GM12878 (cell line): Measurements from ENCODE around the gene CUEDC1. TPM values are rescaled to one million over a fixed set of nuclear protein-coding genes. Genes with fewer than 3 reads are reported as not detected.

ENCODE experiments used
- BRCA1 ChIP-seq: IDR thresholded peaks from 2 replicates; pipeline ENCODE4 v1.6.1; 2011; ENCODE audit warnings: low read depth, low read length, improper control_type of control experiment
- CBX5 ChIP-seq: sonication (generic); IDR thresholded peaks from 2 replicates; pipeline ENCODE4 v1.6.1; 2016; ENCODE audit warnings: low read depth, moderate library complexity, mild to moderate bottlenecking, inconsistent platforms
- CREM ChIP-seq: IDR thresholded peaks from 2 replicates; pipeline ENCODE4 v1.6.1; 2014; ENCODE audit warnings: antibody characterized with exemption, low read depth
- EZH2 ChIP-seq: IDR thresholded peaks from 2 replicates; pipeline ENCODE4 v1.6.1; 2012; ENCODE audit warnings: low read depth, mild to moderate bottlenecking, control low read depth, inconsistent platforms, low read length, borderline replicate concordance; ENCODE audit not compliant: control insufficient read depth
- FOS ChIP-seq: IDR thresholded peaks from 3 replicates; pipeline ENCODE4 v1.6.1; 2011; ENCODE audit warnings: borderline replicate concordance; ENCODE audit not compliant: insufficient read length; ENCODE audit errors: extremely low read depth
- FOXK2 ChIP-seq: fragments of 450-650 bp; IDR thresholded peaks from 2 replicates; pipeline ENCODE4 v1.6.1; 2017; ENCODE audit warnings: mild to moderate bottlenecking, moderate library complexity
- JUND ChIP-seq: IDR thresholded peaks from 2 replicates; pipeline ENCODE4 v1.6.1; 2012; ENCODE audit warnings: low read depth, mild to moderate bottlenecking, low read length, improper control_type of control experiment, moderate library complexity
- MEF2A ChIP-seq: IDR thresholded peaks from 2 replicates; pipeline ENCODE4 v1.6.1; 2011; ENCODE audit warnings: low read depth, mild to moderate bottlenecking, low read length, moderate library complexity; ENCODE audit not compliant: insufficient read depth
- MEF2B ChIP-seq: fragments of 450-650 bp; IDR thresholded peaks from 2 replicates; pipeline ENCODE4 v1.6.1; 2018; ENCODE audit warnings: mild to moderate bottlenecking, moderate library complexity; ENCODE audit not compliant: partially characterized antibody, poor library complexity, severe bottlenecking
- NFIC ChIP-seq: IDR thresholded peaks from 2 replicates; pipeline ENCODE4 v1.6.1; 2012; ENCODE audit warnings: low read depth, mild to moderate bottlenecking, inconsistent platforms, low read length, moderate library complexity
- NFXL1 ChIP-seq: fragments of 450-650 bp; IDR thresholded peaks from 2 replicates; pipeline ENCODE4 v1.6.1; 2017; ENCODE audit warnings: antibody characterized with exemption, mild to moderate bottlenecking, borderline replicate concordance
- NRF1 ChIP-seq: conservative IDR thresholded peaks from 2 replicates; pipeline ENCODE4 v1.6.1; 2011; ENCODE audit warnings: mild to moderate bottlenecking, low read depth, low read length, improper control_type of control experiment
- PAX5 ChIP-seq: IDR thresholded peaks from 2 replicates; pipeline ENCODE4 v1.6.1; 2011; ENCODE audit warnings: low read depth, low read length, borderline replicate concordance
- RFX5 ChIP-seq: IDR thresholded peaks from 2 replicates; pipeline ENCODE4 v1.6.1; 2011; ENCODE audit warnings: low read depth, low read length, improper control_type of control experiment
- RUNX3 ChIP-seq: IDR thresholded peaks from 2 replicates; pipeline ENCODE4 v1.6.1; 2012; ENCODE audit warnings: low read length, inconsistent platforms
- SMAD5 ChIP-seq: IDR thresholded peaks from 2 replicates; pipeline ENCODE4 v1.6.1; 2016; ENCODE audit warnings: antibody characterized with exemption, low read depth
- SMC3 ChIP-seq: IDR thresholded peaks from 2 replicates; pipeline ENCODE4 v1.6.1; 2011; ENCODE audit warnings: low read length, improper control_type of control experiment, borderline replicate concordance
- SUPT20H ChIP-seq: IDR thresholded peaks from 2 replicates; pipeline ENCODE4 v1.6.1; 2011; ENCODE audit warnings: low read depth, mild to moderate bottlenecking, low read length, moderate library complexity, borderline replicate concordance; ENCODE audit not compliant: control insufficient read depth
- SUZ12 ChIP-seq: fragments of 200-600 bp; sonication (generic); IDR thresholded peaks from one replicate; pipeline ENCODE4 v1.6.1; 2018; ENCODE audit warnings: antibody characterized with exemption, mild to moderate bottlenecking; ENCODE audit not compliant: unreplicated experiment
- TCF12 ChIP-seq: IDR thresholded peaks from 2 replicates; pipeline ENCODE4 v1.6.1; 2011; ENCODE audit warnings: low read depth, mild to moderate bottlenecking, low read length
- ZBED1 ChIP-seq: IDR thresholded peaks from 2 replicates; pipeline ENCODE4 v1.6.1; 2016; ENCODE audit warnings: borderline replicate concordance
- polyA plus RNA-seq, 11 experiments: library from polyadenylated mRNA; depleted of rRNA in 4 of 11; unstranded in 6 of 11; stranded (reverse) in 5 of 11; fragments of >200 nt; fragmentation: Nextera tagmentation in 4 of 11; fragmentation: Illumina TruSeq in 1 of 11; extraction: Ambion mirVana in 4 of 11; extraction: Trizol in 1 of 11; gene quantifications; 1 replicate in 1 of 11; 2 replicates in 10 of 11; pipeline versions ENCODE4 v1.2.1 to v1.2.3, GENCODE V29; 2011 to 2016; ENCODE audit warnings: inconsistent platforms in 2 of 11, missing spikeins in 2 of 11, low read depth in 1 of 11
- total RNA-seq, 4 experiments: library from RNA; depleted of rRNA in 3 of 4; stranded (reverse); fragments of >200 nt in 3 of 4; fragmentation: Illumina TruSeq in 1 of 4; extraction: Trizol in 1 of 4; gene quantifications; 2 replicates each; pipeline versions ENCODE4 v1.2.1 to v1.2.3, GENCODE V29; 2013 to 2021
- TF ChIP-seq, protein P1 (sequence below): fragments of 450-650 bp; formaldehyde crosslinking; IDR thresholded peaks from 2 replicates; pipeline ENCODE4 v1.4.0; 2022; ENCODE audit warnings: mild to moderate bottlenecking, moderate library complexity
- TF ChIP-seq, protein P2 (sequence below): fragments of 450-650 bp; conservative IDR thresholded peaks from 2 replicates; pipeline ENCODE4 v1.6.1; 2017; ENCODE audit warnings: mild to moderate bottlenecking, moderate library complexity
- TF ChIP-seq, protein P3 (sequence below): fragments of 450-650 bp; IDR thresholded peaks from 2 replicates; pipeline ENCODE4 v1.6.1; 2017; ENCODE audit warnings: antibody characterized with exemption, mild to moderate bottlenecking, moderate library complexity

CUEDC1 gene
- total and polyA plus RNA-seq, 10 of the 15 experiments (the other 5 are each of a cell fraction or from before 2014, with no cell fraction given): 0.24 to 7.4 (median 1.8) TPM

DNA sequence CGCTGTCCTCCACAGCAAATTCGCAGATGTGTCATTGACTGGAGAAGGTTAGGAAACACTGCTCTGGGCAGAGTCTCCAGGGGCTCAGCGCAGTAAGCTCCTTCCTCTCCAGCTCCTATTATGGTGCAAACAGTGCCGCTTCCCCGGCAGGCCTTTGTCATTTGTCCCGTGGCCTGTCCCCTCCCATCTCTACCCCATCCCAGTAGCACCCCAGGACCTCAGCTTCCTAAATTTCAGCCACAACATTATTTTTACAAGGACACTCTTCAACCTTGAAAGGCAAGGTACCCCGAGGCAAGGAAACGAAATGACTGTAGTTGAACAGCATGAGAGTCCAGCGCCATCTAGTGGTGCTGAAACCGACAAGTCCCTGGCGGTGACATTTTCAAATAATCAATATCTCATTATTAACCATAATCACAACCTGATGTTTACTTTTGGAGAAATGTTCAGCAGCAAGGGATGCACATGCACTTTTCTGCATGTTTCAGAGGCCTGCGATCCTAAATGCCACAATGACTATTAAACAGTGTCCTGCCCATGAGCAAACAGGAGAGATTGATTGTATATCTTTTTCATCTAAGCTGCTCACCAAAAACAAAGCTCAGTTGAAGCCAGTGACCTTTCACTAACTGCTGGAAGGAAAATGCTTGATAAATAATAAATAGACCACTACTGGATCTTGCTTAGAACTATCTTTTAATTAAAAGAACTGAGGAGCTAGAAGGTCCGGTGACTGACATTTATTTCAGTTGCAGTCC, 121.9 kb downstream of the CUEDC1 start (continued):
- TF ChIP-seq, protein P1, sequence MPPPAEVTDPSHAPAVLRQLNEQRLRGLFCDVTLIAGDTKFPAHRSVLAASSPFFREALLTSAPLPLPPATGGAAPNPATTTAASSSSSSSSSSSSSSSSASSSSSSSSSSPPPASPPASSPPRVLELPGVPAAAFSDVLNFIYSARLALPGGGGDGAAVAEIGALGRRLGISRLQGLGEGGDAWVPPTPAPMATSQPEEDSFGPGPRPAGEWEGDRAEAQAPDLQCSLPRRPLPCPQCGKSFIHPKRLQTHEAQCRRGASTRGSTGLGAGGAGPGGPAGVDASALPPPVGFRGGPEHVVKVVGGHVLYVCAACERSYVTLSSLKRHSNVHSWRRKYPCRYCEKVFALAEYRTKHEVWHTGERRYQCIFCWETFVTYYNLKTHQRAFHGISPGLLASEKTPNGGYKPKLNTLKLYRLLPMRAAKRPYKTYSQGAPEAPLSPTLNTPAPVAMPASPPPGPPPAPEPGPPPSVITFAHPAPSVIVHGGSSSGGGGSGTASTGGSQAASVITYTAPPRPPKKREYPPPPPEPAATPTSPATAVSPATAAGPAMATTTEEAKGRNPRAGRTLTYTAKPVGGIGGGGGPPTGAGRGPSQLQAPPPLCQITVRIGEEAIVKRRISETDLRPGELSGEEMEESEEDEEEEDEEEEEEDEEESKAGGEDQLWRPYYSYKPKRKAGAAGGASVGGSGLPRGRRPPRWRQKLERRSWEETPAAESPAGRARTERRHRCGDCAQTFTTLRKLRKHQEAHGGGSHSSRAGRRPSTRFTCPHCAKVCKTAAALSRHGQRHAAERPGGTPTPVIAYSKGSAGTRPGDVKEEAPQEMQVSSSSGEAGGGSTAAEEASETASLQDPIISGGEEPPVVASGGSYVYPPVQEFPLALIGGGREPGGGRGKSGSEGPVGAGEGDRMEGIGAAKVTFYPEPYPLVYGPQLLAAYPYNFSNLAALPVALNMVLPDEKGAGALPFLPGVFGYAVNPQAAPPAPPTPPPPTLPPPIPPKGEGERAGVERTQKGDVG (CRISPR knock-in tag): no peak
- TF ChIP-seq RUNX3 (peak; percentile 22; the same call in 1 of the 2 replicates), FOS (no peak), CREM (no peak), SUZ12 (no peak), CBX5 (no peak), FOXK2 (no peak), ZBED1 (no peak), MEF2B (no peak), TCF12 (no peak), SMAD5 (no peak), NRF1 (no peak), PAX5 (no peak), NFIC (no peak), EZH2 (no peak), NFXL1 (no peak), MEF2A (no peak), JUND (no peak), SMC3 (peak; percentile 71; the same call in 1 of the 2 replicates), BRCA1 (no peak), SUPT20H (no peak), RFX5 (no peak)
- TF ChIP-seq, protein P2, sequence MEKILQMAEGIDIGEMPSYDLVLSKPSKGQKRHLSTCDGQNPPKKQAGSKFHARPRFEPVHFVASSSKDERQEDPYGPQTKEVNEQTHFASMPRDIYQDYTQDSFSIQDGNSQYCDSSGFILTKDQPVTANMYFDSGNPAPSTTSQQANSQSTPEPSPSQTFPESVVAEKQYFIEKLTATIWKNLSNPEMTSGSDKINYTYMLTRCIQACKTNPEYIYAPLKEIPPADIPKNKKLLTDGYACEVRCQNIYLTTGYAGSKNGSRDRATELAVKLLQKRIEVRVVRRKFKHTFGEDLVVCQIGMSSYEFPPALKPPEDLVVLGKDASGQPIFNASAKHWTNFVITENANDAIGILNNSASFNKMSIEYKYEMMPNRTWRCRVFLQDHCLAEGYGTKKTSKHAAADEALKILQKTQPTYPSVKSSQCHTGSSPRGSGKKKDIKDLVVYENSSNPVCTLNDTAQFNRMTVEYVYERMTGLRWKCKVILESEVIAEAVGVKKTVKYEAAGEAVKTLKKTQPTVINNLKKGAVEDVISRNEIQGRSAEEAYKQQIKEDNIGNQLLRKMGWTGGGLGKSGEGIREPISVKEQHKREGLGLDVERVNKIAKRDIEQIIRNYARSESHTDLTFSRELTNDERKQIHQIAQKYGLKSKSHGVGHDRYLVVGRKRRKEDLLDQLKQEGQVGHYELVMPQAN: no peak
- TF ChIP-seq, protein P3, sequence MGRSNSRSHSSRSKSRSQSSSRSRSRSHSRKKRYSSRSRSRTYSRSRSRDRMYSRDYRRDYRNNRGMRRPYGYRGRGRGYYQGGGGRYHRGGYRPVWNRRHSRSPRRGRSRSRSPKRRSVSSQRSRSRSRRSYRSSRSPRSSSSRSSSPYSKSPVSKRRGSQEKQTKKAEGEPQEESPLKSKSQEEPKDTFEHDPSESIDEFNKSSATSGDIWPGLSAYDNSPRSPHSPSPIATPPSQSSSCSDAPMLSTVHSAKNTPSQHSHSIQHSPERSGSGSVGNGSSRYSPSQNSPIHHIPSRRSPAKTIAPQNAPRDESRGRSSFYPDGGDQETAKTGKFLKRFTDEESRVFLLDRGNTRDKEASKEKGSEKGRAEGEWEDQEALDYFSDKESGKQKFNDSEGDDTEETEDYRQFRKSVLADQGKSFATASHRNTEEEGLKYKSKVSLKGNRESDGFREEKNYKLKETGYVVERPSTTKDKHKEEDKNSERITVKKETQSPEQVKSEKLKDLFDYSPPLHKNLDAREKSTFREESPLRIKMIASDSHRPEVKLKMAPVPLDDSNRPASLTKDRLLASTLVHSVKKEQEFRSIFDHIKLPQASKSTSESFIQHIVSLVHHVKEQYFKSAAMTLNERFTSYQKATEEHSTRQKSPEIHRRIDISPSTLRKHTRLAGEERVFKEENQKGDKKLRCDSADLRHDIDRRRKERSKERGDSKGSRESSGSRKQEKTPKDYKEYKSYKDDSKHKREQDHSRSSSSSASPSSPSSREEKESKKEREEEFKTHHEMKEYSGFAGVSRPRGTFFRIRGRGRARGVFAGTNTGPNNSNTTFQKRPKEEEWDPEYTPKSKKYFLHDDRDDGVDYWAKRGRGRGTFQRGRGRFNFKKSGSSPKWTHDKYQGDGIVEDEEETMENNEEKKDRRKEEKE: no peak
